Testis (tissue), 3 donors: ENCODE measurements around the gene NEUROD2. TPM values are rescaled to one million over a fixed set of nuclear protein-coding genes. Genes with fewer than 3 reads are reported as not detected.

Experiments
- DNase-seq: peaks from one replicate; pipeline ENCODE4 v3.0.0-alpha.2; 2019
- H3K27ac ChIP-seq, 2 donors: fragments of 200-600 bp; sonication (generic); one replicate each; pipeline ENCODE4 v1.5.1; 2019
- H3K27me3 ChIP-seq: fragments of 200-600 bp; sonication (generic); one replicate; pipeline ENCODE4 v1.5.1; 2019
- H3K36me3 ChIP-seq: fragments of 200-600 bp; sonication (generic); one replicate; pipeline ENCODE4 v1.5.1; 2017; ENCODE audit warnings: low read depth; ENCODE audit errors: missing control alignments
- H3K4me1 ChIP-seq: fragments of 200-600 bp; sonication (generic); one replicate; pipeline ENCODE4 v1.5.1; 2019
- H3K4me3 ChIP-seq, 2 donors: fragments of 200-600 bp; sonication (generic); one replicate each; pipeline ENCODE4 v1.5.1; 2017 to 2019
- H3K9me3 ChIP-seq: fragments of 200-600 bp; sonication (generic); one replicate; pipeline ENCODE4 v1.5.1; 2017
- CTCF ChIP-seq, 3 experiments: fragments of 450-650 bp in 2 of 3; fragments of 200-600 bp in 1 of 3; sonication (generic) in 1 of 3; IDR thresholded peaks; one replicate each; pipeline ENCODE4 v1.5.1; 2016 to 2019; ENCODE audit warnings: antibody characterized with exemption in 3 of 3, mild to moderate bottlenecking in 2 of 3, moderate library complexity in 1 of 3
- POLR2A ChIP-seq: fragments of 450-650 bp; IDR thresholded peaks from one replicate; pipeline ENCODE4 v1.6.1; 2017; ENCODE audit warnings: antibody characterized with exemption, mild to moderate bottlenecking, moderate library complexity
- WGBS, 2 donors: methylation state at CpG; one replicate each; pipeline ENCODE4 v1.1.5; 2018; 5-methylcytosine and 5-hydroxymethylcytosine counted together
- intact Hi-C: fragments of 100-400 bp; cut with DNase I; formaldehyde crosslinking; loops from one replicate; pipeline ENCODE4 v1.15.1; 2023; ENCODE audit warnings: low total_unique reads
- polyA plus RNA-seq: library from polyadenylated mRNA; stranded (reverse); fragments of 350-450 nt; fragmentation: Illumina TruSeq; extraction: RNeasy Lipid Tissue Mini Kit (QIAGEN cat#74804); gene quantifications from one replicate; pipeline ENCODE4 v1.2.3, GENCODE V29; 2014; ENCODE audit warnings: low read depth, low replicate concordance; ENCODE audit not compliant: insufficient read depth
- total RNA-seq, 2 donors: library from RNA; depleted of rRNA; stranded (reverse); fragments of >200 nt; gene quantifications; one replicate each; pipeline ENCODE4 v1.2.3, GENCODE V29; 2016

Gene NEUROD2
- total and polyA plus RNA-seq, 3 donors from 2014 or later, result 0.19 TPM; not detected in 2

DNA sequence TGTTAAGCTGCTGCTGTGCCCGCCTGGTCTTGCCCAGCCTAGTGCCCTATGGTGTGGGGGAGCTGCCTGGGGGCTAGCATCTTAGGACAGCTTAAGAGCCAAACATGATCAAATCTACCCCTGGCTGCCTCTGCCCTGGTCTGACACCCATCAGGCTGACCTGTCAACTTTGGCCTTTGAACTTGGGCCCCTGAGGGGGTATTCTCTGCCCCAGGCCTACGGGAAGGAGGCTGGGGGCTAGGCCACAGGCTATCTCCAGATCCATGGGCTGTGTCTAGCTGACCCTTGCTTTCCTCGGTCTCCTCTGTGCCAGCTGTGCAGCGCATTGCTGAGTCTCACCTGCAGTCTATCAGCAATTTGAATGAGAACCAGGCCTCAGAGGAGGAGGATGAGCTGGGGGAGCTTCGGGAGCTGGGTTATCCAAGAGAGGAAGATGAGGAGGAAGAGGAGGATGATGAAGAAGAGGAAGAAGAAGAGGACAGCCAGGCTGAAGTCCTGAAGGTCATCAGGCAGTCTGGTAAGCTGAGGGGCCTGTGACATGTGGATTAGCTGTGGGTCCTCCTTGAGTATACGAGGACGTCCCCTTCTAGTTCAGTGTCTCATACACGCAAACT, 26.0 kb upstream of the NEUROD2 start:
- H3K27ac ChIP-seq, result peak overlapping the region in 1 of 2 donors; percentile 60
- intact Hi-C loops, result no loop called here
- no peak overlapping the region for H3K4me3 ChIP-seq
- TF ChIP-seq CTCF (IDR thresholded peaks at IDR 0.05), result no peak
- no peak for TF ChIP-seq POLR2A
- H3K36me3 ChIP-seq, result no peaks in the 10 kb centered on the region
- no peaks in the 10 kb centered on the region for H3K27me3 ChIP-seq
- 68 to 75% methylated on average over 8 of the region's 8 CpGs for WGBS, 2 donors
- no peak for DNase-seq
- no peaks in the 10 kb centered on the region for H3K9me3 ChIP-seq
- peaks cover 48% of the 10 kb centered on the region for H3K4me1 ChIP-seq

- Histone ChIP-seq H3K36me3 (no peaks in the 10 kb centered on the region), H3K27me3 (no peaks in the 10 kb centered on the region), H3K9me3 (no peaks in the 10 kb centered on the region), H3K4me1 (peaks cover 39% of the 10 kb centered on the region), H3K27ac (peak overlapping the region; percentile 16 to 28), H3K4me3 (no peak overlapping the region)
- intact Hi-C loops, result no loop called here
- TF ChIP-seq POLR2A, result no peak
- no peak for TF ChIP-seq CTCF (IDR thresholded peaks at IDR 0.05)
- DNase-seq, result peak; percentile 78
- WGBS, 2 donors, result 36 to 60% methylated on average over 13 of the region's 13 CpGs
Measured at GRCh38 chr17:39632153-39632941, 24.6 kb upstream of the NEUROD2 start.

GRCh38 chr17:39631403-39631802, 23.7 kb upstream of the NEUROD2 start:
- no peak for TF ChIP-seq POLR2A
- no peak for TF ChIP-seq CTCF (IDR thresholded peaks at IDR 0.05)
- no peak overlapping the region for H3K4me3 ChIP-seq
- WGBS, 2 donors, result 60 to 68% methylated on average over 6 of the region's 6 CpGs
- no peaks in the 10 kb centered on the region for H3K27me3 ChIP-seq
- peak overlapping the region in 1 of 2 donors; percentile 28 for H3K27ac ChIP-seq
- no peaks in the 10 kb centered on the region for H3K36me3 ChIP-seq
- DNase-seq, result no peak
- H3K9me3 ChIP-seq, result no peaks in the 10 kb centered on the region
- peaks cover 46% of the 10 kb centered on the region for H3K4me1 ChIP-seq
- intact Hi-C loops, result no loop called here

GRCh38 chr17:39629898-39630297, 22.2 kb upstream of the NEUROD2 start:
- H3K4me3 ChIP-seq, result no peak overlapping the region
- H3K4me1 ChIP-seq, result peaks cover 44% of the 10 kb centered on the region
- H3K27ac ChIP-seq, result no peak overlapping the region
- 84 to 92% methylated on average over 12 of the region's 12 CpGs for WGBS, 2 donors
- H3K36me3 ChIP-seq, result no peaks in the 10 kb centered on the region
- no peaks in the 10 kb centered on the region for H3K27me3 ChIP-seq
- TF ChIP-seq POLR2A (no peak), CTCF (IDR thresholded peaks at IDR 0.05) (no peak)
- no peak for DNase-seq
- H3K9me3 ChIP-seq, result no peaks in the 10 kb centered on the region
- intact Hi-C loops, result loop anchor here (5.0 kb wide), 1 partner anchor 117 kb away; no protein-coding TSS in a partner anchor
